ENCODE data around the gene C7. TPM values are rescaled to one million over a fixed set of nuclear protein-coding genes. Genes with fewer than 3 reads are reported as not detected.

The C7 gene
- not detected in 5 replicates for total RNA-seq (2022; extraction: Qiagen RNA extraction; ENCODE audit: low read depth)

GRCh38 chr5:40909264-40909663 lies at the start of gene C7:
Gene C7 (plus strand): TSS chr5:40909497. CDS start chr5:40909611, 114 bp downstream.

Other genes with a start within 250 kb of the C7 start
- 2.5 to 3.3 TPM (median 2.9 TPM) in 5 replicates for gene PTGER4, start 229.6 kb upstream of the C7 start, total RNA-seq (2022; extraction: Qiagen RNA extraction; ENCODE audit: low read depth)
- gene TTC33, start 153.5 kb upstream of the C7 start, total RNA-seq (2022; extraction: Qiagen RNA extraction; ENCODE audit: low read depth), result 9.4 to 16.6 TPM (median 11.3 TPM) in 5 replicates
- 30.6 to 59.0 TPM (median 43.2 TPM) in 5 replicates for gene PRKAA1, start 111.1 kb upstream of the C7 start, total RNA-seq (2022; extraction: Qiagen RNA extraction; ENCODE audit: low read depth)
- 2,536 to 3,435 TPM (median 2,733 TPM) in 5 replicates for gene RPL37, start 74.3 kb upstream of the C7 start, total RNA-seq (2022; extraction: Qiagen RNA extraction; ENCODE audit: low read depth)
- 3.2 to 4.2 TPM (median 3.7 TPM) in 5 replicates for gene CARD6, start 68.1 kb upstream of the C7 start, total RNA-seq (2022; extraction: Qiagen RNA extraction; ENCODE audit: low read depth)
- not detected in 5 replicates for gene MROH2B, start 161.8 kb downstream of the C7 start, total RNA-seq (2022; extraction: Qiagen RNA extraction; ENCODE audit: low read depth)